Activated naive CD8-positive, alpha-beta T cell treated with anti-CD3 and anti-CD28 coated beads, Interleukin-2, amount 50 U/mL, for 24 hours (primary cell): ENCODE results near the gene COP1.
"Not testable (repeated sequence)": the region's sequence is repeated elsewhere in the genome, so short reads cannot be mapped to it uniquely, and the experiment has no call there.

Experiments
- ATAC-seq: fragments of 150-1000 bp; cut with Tn5 transposase; one replicate; pipeline ENCODE4 v1.10.0; 2021
- DNase-seq: peaks from one replicate; pipeline ENCODE4 v3.0.0; 2021
- H3K27ac Mint-ChIP-seq: one replicate; pipeline ENCODE4 v1.8.0; 2021; ENCODE audit warnings: mild to moderate bottlenecking, mixed read lengths
- H3K27me3 Mint-ChIP-seq: one replicate; pipeline ENCODE4 v1.8.0; 2021; ENCODE audit warnings: mixed read lengths
- H3K36me3 Mint-ChIP-seq: one replicate; pipeline ENCODE4 v1.8.0; 2021; ENCODE audit warnings: low read depth, mixed read lengths
- H3K4me1 Mint-ChIP-seq: one replicate; pipeline ENCODE4 v1.8.0; 2021; ENCODE audit warnings: mixed read lengths
- H3K4me3 Mint-ChIP-seq: one replicate; pipeline ENCODE4 v1.8.0; 2021; ENCODE audit warnings: mild to moderate bottlenecking, moderate library complexity, mixed read lengths
- H3K9me3 Mint-ChIP-seq: one replicate; pipeline ENCODE4 v1.8.0; 2021; ENCODE audit warnings: mixed read lengths

COP1 gene

GRCh38 chr1:176122282-176122681, 84.8 kb downstream of the COP1 start:
- Mint-ChIP-seq H3K4me3 (no peak overlapping the region), H3K9me3 (peaks cover 35% of the 10 kb centered on the region), H3K27me3 (no peaks in the 10 kb centered on the region), H3K27ac (no peak overlapping the region), H3K36me3 (peaks cover 52% of the 10 kb centered on the region), H3K4me1 (peaks cover 5% of the 10 kb centered on the region)
- no peak for DNase-seq
- no peak for ATAC-seq

DNA sequence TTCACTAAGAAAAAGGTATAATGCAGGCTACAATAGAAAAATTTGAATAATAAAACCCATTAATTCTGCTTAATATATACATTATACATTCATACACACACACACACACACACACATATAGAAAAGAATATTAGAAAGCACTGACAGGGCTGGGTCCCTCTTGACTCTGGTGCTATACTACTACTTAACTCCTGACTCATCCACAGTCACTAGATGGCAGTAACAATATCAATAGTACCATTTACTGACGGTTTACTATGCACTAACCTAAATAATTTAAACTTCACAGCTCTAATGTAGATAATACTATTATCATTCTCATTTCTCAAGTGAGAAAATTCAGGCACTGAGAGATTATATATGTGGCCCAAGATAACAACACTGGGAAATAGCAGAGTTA, 87.5 kb downstream of the COP1 start:
- Mint-ChIP-seq H3K27me3 (no peaks in the 10 kb centered on the region), H3K4me1 (peaks cover 5% of the 10 kb centered on the region), H3K27ac (no peak overlapping the region), H3K36me3 (peaks cover 52% of the 10 kb centered on the region), H3K9me3 (peaks cover 15% of the 10 kb centered on the region), H3K4me3 (no peak overlapping the region)
- DNase-seq = no peak
- ATAC-seq = no peak

DNA sequence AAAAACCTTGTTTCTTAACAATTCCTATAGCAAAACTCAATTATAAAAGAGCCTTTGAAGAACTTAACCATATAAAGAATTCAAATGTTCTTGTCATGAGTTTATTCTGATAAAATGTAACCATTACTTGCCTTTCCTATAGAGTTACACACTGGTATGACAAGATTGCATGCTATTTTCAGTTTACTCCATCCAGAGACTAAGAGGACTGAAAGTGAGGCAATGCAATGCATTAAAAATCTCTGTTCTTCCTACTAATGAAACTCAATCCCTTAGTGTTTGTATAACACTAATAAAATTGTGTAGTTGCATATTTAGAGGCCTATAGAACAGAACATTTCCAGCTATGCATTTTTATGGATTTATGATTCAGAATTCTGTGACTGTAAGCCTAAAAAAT, 88.1 kb downstream of the COP1 start:
- no peak overlapping the region for H3K4me3 Mint-ChIP-seq
- ATAC-seq = no peak
- no peak for DNase-seq
- no peaks in the 10 kb centered on the region for H3K27me3 Mint-ChIP-seq
- H3K4me1 Mint-ChIP-seq = peaks cover 5% of the 10 kb centered on the region
- H3K9me3 Mint-ChIP-seq = peaks cover 11% of the 10 kb centered on the region
- H3K27ac Mint-ChIP-seq = no peak overlapping the region
- H3K36me3 Mint-ChIP-seq = peaks cover 51% of the 10 kb centered on the region

GRCh38 chr1:176111835-176112234, 95.3 kb downstream of the COP1 start:
- no peak overlapping the region for H3K27ac Mint-ChIP-seq
- no peaks in the 10 kb centered on the region for H3K9me3 Mint-ChIP-seq
- H3K27me3 Mint-ChIP-seq = no peaks in the 10 kb centered on the region
- ATAC-seq = peak; percentile 79
- DNase-seq = no peak
- H3K36me3 Mint-ChIP-seq = peaks cover 68% of the 10 kb centered on the region
- H3K4me1 Mint-ChIP-seq = peaks cover 18% of the 10 kb centered on the region
- no peak overlapping the region for H3K4me3 Mint-ChIP-seq

- Mint-ChIP-seq H3K27me3 (no peaks in the 10 kb centered on the region), H3K27ac (no peak overlapping the region), H3K4me3 (no peak overlapping the region), H3K9me3 (no peaks in the 10 kb centered on the region), H3K36me3 (peaks cover 66% of the 10 kb centered on the region), H3K4me1 (peaks cover 18% of the 10 kb centered on the region)
- DNase-seq (no peak), ATAC-seq (no peak)
Measured at GRCh38 chr1:176110203-176110602, 96.9 kb downstream of the COP1 start.

GRCh38 chr1:176102768-176103350, 104.2 kb downstream of the COP1 start:
- DNase-seq (peak; percentile 21), ATAC-seq (peak; percentile 72)
- H3K9me3 Mint-ChIP-seq = peaks cover 7% of the 10 kb centered on the region
- peaks cover 72% of the 10 kb centered on the region for H3K36me3 Mint-ChIP-seq
- H3K4me3 Mint-ChIP-seq = no peak overlapping the region
- peak overlapping the region; percentile 72 for H3K27ac Mint-ChIP-seq
- H3K4me1 Mint-ChIP-seq = peaks cover 16% of the 10 kb centered on the region
- no peaks in the 10 kb centered on the region for H3K27me3 Mint-ChIP-seq

- DNase-seq (no peak), ATAC-seq (no peak)
- Mint-ChIP-seq H3K27ac (no peak overlapping the region), H3K4me1 (peaks cover 16% of the 10 kb centered on the region), H3K4me3 (no peak overlapping the region), H3K27me3 (no peaks in the 10 kb centered on the region), H3K9me3 (peaks cover 7% of the 10 kb centered on the region), H3K36me3 (peaks cover 76% of the 10 kb centered on the region)
Measured at GRCh38 chr1:176101951-176102642, 105.0 kb downstream of the COP1 start.

DNA sequence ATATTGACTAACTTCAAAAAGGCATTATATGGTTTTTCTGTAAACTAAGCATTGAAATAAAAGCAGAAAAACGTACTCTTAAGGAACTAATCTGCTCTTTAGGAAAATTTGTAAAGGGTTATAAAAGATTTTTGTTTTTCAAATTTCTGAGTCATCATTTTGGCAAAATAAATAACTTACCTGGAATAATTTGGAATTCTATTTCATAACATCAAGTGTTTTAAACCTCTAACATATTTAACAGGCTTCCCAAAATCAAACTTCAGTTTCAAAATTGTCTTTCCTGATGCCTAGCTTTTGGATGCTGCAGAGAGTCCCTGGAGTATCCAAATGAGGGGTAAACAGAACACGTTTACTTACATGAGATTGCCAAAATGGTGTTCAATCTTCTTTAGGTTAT, 108.5 kb downstream of the COP1 start:
- H3K4me3 Mint-ChIP-seq = no peak overlapping the region
- peaks cover 71% of the 10 kb centered on the region for H3K36me3 Mint-ChIP-seq
- DNase-seq (no peak), ATAC-seq (no peak)
- no peaks in the 10 kb centered on the region for H3K27me3 Mint-ChIP-seq
- H3K9me3 Mint-ChIP-seq = peaks cover 7% of the 10 kb centered on the region
- peaks cover 14% of the 10 kb centered on the region for H3K4me1 Mint-ChIP-seq
- H3K27ac Mint-ChIP-seq = no peak overlapping the region

DNA sequence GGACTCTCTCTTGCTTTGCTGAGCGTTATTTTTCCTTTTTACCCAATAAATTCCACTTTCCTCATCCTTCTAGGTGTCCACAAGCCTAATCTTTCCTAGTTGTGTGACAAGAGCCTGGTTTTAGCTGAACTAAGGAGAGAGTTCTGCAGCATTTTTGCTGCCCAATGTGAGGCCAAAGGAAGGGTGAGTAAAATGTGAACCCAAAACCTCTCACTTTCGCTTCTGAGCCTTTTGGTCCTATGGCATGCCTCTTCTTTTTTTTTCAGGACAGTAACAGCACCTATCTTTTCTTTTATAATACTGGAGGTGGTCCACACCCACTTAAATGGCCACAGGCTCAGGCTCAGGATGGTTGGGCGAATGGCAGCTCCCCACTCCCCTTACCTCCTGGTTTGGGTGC, 111.1 kb downstream of the COP1 start:
- Mint-ChIP-seq H3K27ac (no peak overlapping the region), H3K27me3 (no peaks in the 10 kb centered on the region), H3K36me3 (peaks cover 57% of the 10 kb centered on the region), H3K9me3 (no peaks in the 10 kb centered on the region), H3K4me3 (no peak overlapping the region), H3K4me1 (peaks cover 3% of the 10 kb centered on the region)
- ATAC-seq (no peak), DNase-seq (no peak)

DNA sequence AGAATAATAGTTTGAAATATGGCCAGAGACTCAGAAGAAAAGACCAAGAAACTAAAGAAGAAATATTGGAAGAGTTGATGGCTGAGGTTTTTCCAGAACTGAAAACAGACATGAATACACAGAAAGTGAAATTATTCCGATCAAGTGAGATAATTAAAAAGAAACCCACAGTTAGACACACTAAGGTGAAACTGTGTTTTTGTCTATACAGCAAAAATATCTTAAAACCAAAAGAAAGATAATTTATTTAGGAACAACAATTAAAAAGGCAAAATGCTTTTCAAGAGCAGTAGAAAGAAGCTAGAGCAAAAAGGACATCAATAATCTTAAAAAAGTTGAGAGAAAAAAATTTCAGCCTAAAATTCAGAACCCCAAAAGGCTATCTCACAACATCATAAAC, 116.3 kb downstream of the COP1 start:
- H3K27ac Mint-ChIP-seq = no peak overlapping the region
- peaks cover 2% of the 10 kb centered on the region for H3K4me1 Mint-ChIP-seq

DNA sequence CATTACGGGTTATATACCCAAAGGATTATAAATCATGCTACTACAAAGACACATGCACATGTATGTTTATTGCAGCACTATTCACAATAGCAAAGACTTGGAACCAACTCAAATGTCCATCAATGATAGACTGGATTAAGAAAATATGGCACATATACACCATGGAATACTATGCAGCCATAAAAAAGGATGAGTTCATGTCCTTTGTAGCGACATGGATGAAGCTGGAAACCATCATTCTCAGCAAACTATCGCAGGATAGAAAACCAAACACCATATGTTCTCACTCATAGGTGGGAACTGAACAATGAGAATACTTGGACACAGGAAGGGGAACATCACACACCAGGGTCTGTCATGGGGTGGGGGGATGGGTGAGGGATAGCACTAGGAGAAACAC, 119.3 kb downstream of the COP1 start:
- not testable (repeated sequence) for H3K27me3 Mint-ChIP-seq, H3K9me3 Mint-ChIP-seq, H3K4me3 Mint-ChIP-seq, ATAC-seq, H3K27ac Mint-ChIP-seq, H3K4me1 Mint-ChIP-seq, DNase-seq
- peaks cover 40% of the 10 kb centered on the region for H3K36me3 Mint-ChIP-seq

More for the DNA sequence above, 116.3 kb downstream of the COP1 start:
- no peaks in the 10 kb centered on the region for H3K27me3 Mint-ChIP-seq
- H3K9me3 Mint-ChIP-seq = peaks cover 7% of the 10 kb centered on the region
- H3K4me3 Mint-ChIP-seq = no peak overlapping the region
- DNase-seq (no peak), ATAC-seq (no peak)
- H3K36me3 Mint-ChIP-seq = peaks cover 37% of the 10 kb centered on the region

DNA sequence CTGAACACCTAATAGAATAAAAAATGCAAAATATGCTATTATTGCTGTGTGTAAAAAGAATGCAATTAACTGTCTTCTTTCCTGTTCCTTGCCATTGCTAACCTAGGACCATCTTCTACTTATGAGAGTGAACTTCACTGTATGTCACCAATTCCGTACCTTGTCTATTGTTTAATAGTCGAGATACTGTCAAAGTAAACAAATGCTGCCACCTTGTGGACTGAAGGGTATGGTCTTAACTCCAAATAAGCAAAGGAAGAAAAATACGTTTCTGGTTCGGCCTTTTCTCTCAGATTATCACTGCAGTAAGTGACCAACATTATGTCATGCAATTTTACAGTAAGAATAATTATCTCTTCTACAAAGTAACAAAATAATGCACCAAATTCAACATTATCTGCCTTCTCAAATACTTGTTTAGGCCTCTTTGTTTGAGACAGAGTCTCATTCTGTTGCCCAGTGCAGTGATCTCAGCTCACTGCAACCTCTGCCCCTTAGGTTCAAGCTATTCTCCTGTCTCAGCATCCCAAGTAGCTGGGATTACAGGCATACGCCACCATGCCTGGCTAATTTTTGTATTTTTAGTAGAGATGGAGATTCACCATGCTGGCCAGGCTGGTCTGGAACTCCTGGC, 133.4 kb downstream of the COP1 start:
- peaks cover 3% of the 10 kb centered on the region for H3K4me1 Mint-ChIP-seq
- H3K9me3 Mint-ChIP-seq = peaks cover 16% of the 10 kb centered on the region
- H3K27me3 Mint-ChIP-seq = no peaks in the 10 kb centered on the region
- no peak overlapping the region for H3K4me3 Mint-ChIP-seq
- peak; percentile 52 for ATAC-seq
- DNase-seq = peak; percentile 10
- H3K36me3 Mint-ChIP-seq = peaks cover 46% of the 10 kb centered on the region
- H3K27ac Mint-ChIP-seq = no peak overlapping the region

DNA sequence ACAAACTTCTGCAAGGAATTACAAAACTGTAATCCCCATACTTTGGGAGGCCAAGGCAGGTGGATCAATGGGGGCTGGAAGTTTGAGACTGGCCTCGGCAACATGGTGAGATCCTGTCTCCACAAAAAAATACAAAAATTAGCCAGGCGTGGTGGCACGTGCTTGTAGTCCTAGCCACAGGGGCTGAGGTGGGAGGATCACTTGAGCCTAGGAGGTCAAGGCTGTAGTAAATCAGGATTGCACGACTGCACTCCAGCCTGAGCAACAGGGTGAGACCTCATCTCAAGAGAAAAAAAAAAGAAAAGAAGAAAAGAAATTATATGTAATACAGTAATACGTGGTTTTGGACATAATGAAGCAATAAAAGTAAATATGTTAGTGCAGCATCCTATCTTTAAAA, 138.2 kb downstream of the COP1 start:
- Mint-ChIP-seq H3K4me3 (no peak overlapping the region), H3K9me3 (no peaks in the 10 kb centered on the region), H3K4me1 (peaks cover 8% of the 10 kb centered on the region), H3K36me3 (peaks cover 17% of the 10 kb centered on the region), H3K27me3 (no peaks in the 10 kb centered on the region), H3K27ac (peak overlapping the region; percentile 25)
- DNase-seq (no peak), ATAC-seq (no peak)

GRCh38 chr1:176068256-176068655, 138.8 kb downstream of the COP1 start:
- Mint-ChIP-seq H3K36me3 (peaks cover 18% of the 10 kb centered on the region), H3K27ac (peak overlapping the region; percentile 28), H3K4me3 (no peak overlapping the region), H3K9me3 (no peaks in the 10 kb centered on the region), H3K4me1 (peaks cover 8% of the 10 kb centered on the region), H3K27me3 (no peaks in the 10 kb centered on the region)
- ATAC-seq (peak; percentile 77), DNase-seq (no peak)

- ATAC-seq = no peak
- Mint-ChIP-seq H3K27ac (no peak overlapping the region), H3K9me3 (no peaks in the 10 kb centered on the region)
Measured at GRCh38 chr1:176066709-176067108, 140.4 kb downstream of the COP1 start.

More at GRCh38 chr1:176066709-176067108, 140.4 kb downstream of the COP1 start:
- peaks cover 8% of the 10 kb centered on the region for H3K4me1 Mint-ChIP-seq
- no peak overlapping the region for H3K4me3 Mint-ChIP-seq
- H3K27me3 Mint-ChIP-seq = no peaks in the 10 kb centered on the region
- H3K36me3 Mint-ChIP-seq = peaks cover 15% of the 10 kb centered on the region
- DNase-seq = no peak
